Measurements from ENCODE around the gene ATP5PO.

Gene ATP5PO, protein sequence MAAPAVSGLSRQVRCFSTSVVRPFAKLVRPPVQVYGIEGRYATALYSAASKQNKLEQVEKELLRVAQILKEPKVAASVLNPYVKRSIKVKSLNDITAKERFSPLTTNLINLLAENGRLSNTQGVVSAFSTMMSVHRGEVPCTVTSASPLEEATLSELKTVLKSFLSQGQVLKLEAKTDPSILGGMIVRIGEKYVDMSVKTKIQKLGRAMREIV

DNA sequence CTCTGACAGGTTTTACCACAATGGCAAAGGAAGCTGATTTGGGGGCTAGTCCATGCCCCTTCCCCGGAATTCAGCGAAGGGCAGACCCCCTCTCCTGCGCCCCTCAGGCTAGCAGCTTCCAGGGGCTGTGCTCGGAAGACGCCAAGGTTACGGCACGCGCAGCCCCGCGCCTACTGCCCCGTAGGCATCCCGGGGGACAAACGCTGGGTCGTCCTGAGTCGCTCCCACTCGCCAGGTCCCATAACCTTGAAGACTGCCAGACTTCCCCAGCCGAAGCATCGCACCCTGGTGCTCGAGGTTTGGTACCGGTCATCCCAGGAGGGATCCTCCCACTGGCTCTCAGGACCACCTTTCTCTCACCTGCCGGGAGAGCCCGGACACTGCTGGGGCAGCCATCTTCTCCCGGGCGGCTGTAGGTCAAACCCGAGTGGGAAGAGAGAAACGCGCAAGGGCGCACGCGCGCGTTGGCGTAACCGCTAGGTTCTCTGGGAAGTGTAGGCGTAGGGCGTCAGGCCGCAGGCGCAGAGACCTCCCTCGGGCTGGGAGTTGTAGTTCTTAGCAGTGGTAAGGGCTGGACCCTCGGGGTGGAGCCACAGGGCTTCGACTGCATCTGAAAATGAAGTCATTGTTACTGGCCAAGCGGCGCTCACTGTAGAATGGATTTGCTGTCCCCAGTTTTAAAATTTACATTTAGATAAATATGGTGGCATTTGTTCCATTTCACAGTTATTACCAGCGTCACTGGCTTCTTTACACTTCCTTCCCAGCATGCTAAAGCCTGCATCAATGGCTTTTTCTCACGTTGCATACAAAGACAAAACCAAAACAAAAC, at the start of gene ATP5PO:
TSS of gene ATP5PO (minus strand) at position 437 of the 832 bp plus-strand sequence. CDS start at position 396, 41 bp downstream.
- DNase-seq (ENCODE audit: low read depth, low spot score), result peak; percentile 90

DNA sequence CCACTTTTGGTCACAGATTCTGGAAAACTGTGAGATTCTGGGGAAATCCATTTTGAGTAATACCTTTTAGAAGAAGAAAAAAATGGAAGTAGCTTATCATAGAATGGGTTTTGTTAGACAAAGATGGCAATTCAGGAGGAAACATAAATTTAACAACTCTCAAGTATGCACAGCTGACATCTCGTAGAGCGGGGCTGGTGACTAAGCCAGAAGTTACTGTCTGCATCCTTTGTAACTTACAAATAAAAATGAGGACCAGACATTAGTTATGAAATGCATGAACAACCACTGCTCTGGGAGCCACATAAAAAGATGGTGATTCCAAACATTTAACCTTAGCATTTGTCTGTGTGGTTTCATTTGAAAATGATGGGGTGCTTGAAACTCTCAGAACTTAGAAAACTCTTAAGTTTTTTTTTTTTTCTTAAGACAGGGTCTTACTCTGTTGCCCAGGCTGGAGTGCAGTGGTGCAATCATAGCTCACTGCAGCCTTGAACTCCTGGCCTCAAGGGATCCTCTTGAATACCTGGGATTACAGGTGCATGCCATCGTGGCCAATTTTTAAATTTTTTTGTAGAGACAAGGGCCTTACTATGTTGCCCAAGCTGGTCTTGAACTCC, 49.2 kb upstream of the ATP5PO start:
- no peak for DNase-seq (ENCODE audit: low read depth, low spot score)

GRCh38 chr21:33963848-33964555, 48.4 kb upstream of the ATP5PO start:
- DNase-seq (ENCODE audit: low read depth, low spot score), result no peak

DNA sequence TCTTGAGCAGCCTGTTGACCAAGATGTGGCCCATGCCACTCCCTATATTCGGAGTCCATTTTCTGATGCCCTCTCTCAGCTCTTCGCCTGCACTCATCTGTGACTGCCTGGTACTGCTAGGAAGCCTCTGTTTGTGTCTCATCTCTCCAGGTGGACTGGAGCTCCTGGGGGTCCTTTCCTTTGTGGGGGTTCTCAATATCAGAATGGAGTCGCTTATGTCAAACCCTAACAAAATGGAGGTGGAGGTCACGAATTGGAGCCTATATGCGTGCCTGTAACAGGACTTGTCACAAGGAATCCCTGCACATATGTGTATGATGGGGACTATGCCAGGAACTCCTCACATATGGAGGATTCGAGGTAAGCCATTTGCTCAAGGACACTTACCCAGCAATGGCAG, 46.7 kb upstream of the ATP5PO start:
- no peak for DNase-seq (ENCODE audit: low read depth, low spot score)

- no peak for DNase-seq (ENCODE audit: low read depth, low spot score)
These were observed 45.5 kb upstream of the ATP5PO start for GRCh38 chr21:33961061-33961460.

GRCh38 chr21:33959680-33960079, 44.1 kb upstream of the ATP5PO start:
- DNase-seq (ENCODE audit: low read depth, low spot score), result no peak

DNA sequence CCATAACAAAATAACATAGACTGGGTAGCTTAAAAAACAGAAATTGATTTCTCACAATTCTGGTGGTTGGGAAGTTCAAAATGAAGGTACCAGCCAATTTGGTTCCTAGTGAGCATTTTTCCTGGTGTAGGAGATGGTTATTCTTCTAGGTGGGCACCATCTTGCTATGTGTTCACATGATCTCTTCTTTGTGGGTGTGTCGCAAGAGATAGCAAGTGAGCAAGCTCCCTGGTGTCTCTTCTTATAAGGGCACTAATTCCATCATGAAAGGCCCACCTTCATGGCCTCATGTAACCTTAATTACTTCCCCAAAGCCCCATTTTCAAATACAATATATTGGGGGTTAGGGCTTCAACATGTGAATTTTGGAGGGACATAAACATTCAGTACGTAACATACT, 38.8 kb upstream of the ATP5PO start:
- DNase-seq (ENCODE audit: low read depth, low spot score), result no peak

DNA sequence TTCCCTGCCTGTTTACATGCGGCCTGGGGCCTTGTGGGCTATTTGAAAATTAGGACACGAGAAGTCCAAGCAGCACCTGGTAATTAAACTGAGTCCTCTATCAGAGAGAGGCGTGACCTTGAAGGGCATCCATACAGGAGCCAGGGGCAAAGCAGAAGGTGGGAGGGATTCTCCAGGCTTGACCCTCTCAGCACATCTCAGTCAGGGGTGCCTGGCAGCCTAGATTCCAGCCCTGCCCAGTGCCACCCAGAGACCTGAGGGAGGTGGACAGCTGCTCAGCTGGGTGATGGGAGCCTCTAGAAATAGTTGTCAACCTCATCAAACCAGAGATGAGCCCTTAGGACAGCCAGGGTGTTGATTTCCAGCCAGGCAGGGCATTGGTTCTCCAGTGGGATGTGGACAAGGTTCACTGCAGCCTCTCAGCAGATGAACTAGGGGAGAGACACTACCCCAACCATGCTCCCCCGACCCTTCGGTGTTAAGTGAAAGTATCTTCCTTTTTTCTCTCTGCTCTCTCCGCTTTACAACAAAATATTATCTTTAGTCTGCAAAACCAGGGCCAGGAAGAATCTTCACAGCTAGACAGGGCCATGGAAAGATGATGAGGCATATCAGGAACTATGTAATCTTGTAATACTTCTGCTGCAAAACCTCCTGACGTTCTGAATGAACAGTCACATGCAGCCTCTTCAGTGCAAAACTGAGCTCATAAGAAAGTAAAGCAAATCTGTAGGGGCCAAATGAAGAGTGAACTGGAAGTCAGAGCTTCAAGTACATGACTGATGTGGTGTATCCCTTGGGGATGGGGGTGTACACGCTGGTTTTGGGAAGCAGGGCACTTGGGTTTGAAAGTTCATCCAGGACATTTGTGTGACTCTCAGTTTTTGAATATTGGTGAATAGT, 35.9 kb upstream of the ATP5PO start:
- no peak for DNase-seq (ENCODE audit: low read depth, low spot score)

DNA sequence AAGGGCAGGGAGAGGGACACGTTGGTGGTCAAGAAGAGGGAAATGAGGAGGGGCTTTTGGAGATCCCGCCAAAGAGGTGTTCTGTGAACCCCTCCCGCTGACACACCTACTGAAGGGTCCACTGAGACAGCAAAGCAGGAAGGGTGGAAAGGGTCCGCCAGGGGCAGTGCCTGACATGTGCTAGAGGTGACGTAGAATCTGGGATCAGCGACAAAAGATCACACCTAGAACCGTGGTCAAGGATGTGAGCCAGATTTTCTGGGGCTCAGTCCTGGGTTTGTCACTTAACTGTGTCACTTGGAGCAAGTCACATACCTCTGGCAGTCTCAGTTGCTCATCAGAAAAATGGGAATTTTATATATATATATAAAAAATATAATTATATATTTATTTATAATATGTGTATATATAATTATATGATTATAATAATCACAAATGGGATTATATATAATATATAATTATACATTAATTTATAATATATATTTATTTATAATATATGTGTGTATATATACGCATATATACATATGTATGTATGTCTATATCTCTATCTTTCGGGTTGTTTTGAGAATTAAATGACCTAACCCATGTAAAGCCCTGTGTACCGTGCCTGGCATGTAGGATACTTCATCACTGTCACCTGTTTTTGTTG, 35.0 kb upstream of the ATP5PO start:
- no peak for DNase-seq (ENCODE audit: low read depth, low spot score)

- DNase-seq (ENCODE audit: low read depth, low spot score), result no peak
These were observed 34.2 kb upstream of the ATP5PO start for GRCh38 chr21:33949516-33950430.

DNA sequence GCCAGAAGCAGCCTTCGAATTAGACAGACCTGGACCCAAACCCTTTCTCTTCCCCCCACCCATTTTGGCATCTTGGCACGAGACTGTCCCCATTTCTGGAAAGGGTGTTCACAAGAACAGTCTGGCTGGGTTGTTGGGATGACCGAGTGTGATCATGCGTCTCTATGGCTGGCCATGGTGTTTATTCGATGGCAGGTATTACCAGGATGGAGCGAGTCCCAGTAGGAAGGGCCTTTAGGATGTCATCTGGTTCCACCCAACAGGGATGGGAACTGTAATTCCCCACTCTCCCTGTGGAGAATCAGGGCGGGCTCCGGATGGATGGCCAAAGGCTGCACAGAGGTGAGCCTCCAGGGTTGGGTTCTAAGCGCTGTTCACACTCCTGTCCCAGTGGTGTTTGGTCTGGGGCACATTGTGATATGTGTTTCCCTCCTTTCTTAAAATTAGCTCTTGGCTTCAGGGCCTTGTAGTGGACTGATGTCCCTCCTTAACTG, 33.4 kb upstream of the ATP5PO start:
- DNase-seq (ENCODE audit: low read depth, low spot score), result no peak

GRCh38 chr21:33948096-33948950, 32.7 kb upstream of the ATP5PO start:
- peak; percentile 46 for DNase-seq (ENCODE audit: low read depth, low spot score)

- peak; percentile 76 for DNase-seq (ENCODE audit: low read depth, low spot score)
These were observed 32.0 kb upstream of the ATP5PO start for GRCh38 chr21:33947451-33948095.

DNA sequence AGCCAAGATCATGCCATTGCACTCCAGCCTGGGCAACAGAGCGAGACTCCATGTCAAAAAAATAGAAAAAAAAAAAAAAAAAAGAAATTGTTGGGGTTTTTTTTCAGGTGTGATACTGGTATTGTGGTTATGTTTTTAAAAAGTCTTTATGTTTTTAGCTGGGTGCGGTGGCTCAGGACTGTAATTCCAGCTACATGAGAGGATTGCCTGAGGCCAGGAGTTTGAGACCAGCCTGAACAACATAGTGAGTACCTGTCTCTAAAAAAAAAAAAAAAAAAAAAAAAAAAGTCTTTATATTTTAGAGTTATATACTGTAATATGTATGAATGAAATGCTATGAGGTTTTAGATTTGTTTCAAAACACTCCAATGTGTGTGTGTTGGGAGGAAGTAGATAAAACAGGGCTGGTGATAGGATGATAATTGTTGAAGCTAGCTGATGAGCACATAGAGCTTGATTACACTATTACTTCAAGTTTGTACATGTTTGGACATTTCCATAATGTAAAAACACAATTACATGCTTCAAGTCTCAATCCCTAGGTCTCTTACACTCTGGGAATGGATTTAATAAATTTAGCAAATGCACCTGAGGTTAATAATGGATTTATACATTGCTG, 30.2 kb upstream of the ATP5PO start:
- no peak for DNase-seq (ENCODE audit: low read depth, low spot score)

DNA sequence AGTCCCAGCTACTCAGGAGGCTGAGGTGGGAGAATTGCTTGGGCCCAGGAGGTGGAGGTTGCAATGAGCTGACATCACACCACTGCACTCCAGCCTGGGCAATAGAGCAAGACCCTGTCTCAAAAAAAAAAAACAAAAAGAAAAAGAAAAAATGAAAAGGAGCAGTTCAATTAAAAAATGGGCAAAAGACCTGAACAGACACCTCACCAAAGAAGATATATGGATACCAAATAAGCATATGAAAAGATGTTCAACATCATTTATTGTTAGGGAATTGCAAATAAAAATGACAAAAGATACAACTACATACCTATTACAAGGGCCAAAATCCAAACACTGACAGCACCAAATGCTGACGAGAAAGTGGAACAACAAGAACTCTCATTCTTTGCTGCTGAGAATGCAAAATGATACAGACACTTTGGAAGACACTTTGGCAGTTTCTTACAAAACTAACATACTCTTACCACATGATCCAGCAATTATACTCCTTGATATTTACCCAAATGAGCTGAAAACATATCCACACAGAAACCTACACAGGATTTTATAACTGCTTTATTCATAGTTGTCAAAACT, 28.7 kb upstream of the ATP5PO start:
- no peak for DNase-seq (ENCODE audit: low read depth, low spot score)

GRCh38 chr21:33943293-33943692, 27.7 kb upstream of the ATP5PO start:
- DNase-seq (ENCODE audit: low read depth, low spot score), result no peak

GRCh38 chr21:33942426-33942825, 26.8 kb upstream of the ATP5PO start:
- DNase-seq (ENCODE audit: low read depth, low spot score), result no peak
